ENCODE measurements around the gene LTBP4. TPM values are rescaled to one million over a fixed set of nuclear protein-coding genes. Genes with fewer than 3 reads are reported as not detected.

LTBP4 gene
- total RNA-seq, 4 donors from 2014 or later = 134 to 276 (median 196) TPM

DNA sequence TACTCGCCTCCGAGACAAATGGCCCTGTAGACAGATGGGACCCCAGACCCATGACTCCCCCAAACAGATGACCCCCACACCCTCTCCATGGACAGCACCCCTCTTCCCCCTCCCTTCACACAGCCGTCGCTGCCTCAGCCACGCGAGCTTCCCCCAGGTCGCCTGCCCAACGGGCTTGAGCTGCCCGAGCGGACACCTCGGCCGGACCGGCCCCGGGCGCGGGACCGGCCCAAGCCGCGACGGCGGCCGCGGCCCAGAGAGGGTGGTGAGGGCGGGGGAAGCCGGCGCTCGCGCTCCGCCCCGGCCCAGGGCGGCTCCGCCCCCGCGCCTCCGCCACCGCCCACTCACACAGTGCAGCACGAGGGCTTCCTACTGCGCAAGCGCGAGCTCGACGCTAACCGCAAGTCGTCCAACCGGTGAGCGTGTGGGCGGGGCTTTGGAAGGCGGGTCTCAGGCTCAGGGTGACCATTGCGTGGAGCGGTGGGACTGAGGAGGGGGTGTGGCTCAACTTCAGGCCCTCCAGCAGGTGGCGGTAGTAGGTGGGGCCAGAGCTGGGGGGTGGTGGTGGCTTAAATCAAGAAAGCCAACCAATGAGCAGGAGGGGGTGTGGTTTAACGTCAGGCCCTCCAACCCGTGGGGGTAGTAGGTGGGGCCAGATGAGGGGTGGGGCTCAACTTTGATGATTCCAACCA lies 30.7 kb upstream of the LTBP4 start:
- Histone ChIP-seq H3K9me3 (no peaks in the 10 kb centered on the region), H3K36me3 (no peaks in the 10 kb centered on the region), H3K27me3 (peaks cover 18% of the 10 kb centered on the region), H3K4me3 (replicated peaks in 1 of 3) (peak overlapping the region in 1 of 3 donors; percentile 12), H3K27ac (no peak overlapping the region), H3K4me1 (peaks cover 10 to 13% of the 10 kb centered on the region in 2 donors)
- DNase-seq = peak; percentile 99
- TF ChIP-seq, protein P1, sequence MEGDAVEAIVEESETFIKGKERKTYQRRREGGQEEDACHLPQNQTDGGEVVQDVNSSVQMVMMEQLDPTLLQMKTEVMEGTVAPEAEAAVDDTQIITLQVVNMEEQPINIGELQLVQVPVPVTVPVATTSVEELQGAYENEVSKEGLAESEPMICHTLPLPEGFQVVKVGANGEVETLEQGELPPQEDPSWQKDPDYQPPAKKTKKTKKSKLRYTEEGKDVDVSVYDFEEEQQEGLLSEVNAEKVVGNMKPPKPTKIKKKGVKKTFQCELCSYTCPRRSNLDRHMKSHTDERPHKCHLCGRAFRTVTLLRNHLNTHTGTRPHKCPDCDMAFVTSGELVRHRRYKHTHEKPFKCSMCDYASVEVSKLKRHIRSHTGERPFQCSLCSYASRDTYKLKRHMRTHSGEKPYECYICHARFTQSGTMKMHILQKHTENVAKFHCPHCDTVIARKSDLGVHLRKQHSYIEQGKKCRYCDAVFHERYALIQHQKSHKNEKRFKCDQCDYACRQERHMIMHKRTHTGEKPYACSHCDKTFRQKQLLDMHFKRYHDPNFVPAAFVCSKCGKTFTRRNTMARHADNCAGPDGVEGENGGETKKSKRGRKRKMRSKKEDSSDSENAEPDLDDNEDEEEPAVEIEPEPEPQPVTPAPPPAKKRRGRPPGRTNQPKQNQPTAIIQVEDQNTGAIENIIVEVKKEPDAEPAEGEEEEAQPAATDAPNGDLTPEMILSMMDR (IDR thresholded peaks at IDR 0.05) = peak in 2 of 6 experiments; percentile 24 to 36
- peak in 1 of 2 donors; percentile 20 for TF ChIP-seq POLR2A (IDR thresholded peaks at IDR 0.05)
- WGBS, 2 donors = 2 to 4% methylated on average over 5 to 19 of the region's 53 CpGs
- intact Hi-C loops (cut with DNase I) = no loop called here

DNA sequence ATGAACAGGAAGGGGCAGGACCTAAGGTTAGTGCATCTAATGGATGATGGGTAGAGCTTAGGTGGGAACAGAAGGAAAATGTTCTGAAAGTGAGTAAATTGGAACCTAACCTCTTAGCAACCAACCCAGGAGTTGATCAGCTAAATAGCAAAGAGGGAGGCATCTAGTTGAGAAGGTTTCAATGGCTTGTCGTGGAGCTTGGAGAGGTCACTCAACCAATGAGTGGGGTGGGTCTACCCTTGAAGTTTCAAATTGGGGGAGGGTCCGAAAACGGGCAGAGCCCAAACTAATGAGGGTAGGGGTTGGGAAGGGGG lies 30.2 kb upstream of the LTBP4 start:
- Histone ChIP-seq H3K36me3 (no peaks in the 10 kb centered on the region), H3K27me3 (peaks cover 17% of the 10 kb centered on the region), H3K4me1 (peaks cover 10 to 13% of the 10 kb centered on the region in 2 donors), H3K27ac (no peak overlapping the region), H3K9me3 (no peaks in the 10 kb centered on the region), H3K4me3 (replicated peaks in 1 of 3) (no peak overlapping the region)
- TF ChIP-seq, protein P1 (IDR thresholded peaks at IDR 0.05) = no peak
- no peak for TF ChIP-seq POLR2A (IDR thresholded peaks at IDR 0.05)
- 31 to 38% methylated on average over 3 of the region's 3 CpGs for WGBS, 2 donors
- intact Hi-C loops (cut with DNase I) = no loop called here
- DNase-seq = no peak

DNA sequence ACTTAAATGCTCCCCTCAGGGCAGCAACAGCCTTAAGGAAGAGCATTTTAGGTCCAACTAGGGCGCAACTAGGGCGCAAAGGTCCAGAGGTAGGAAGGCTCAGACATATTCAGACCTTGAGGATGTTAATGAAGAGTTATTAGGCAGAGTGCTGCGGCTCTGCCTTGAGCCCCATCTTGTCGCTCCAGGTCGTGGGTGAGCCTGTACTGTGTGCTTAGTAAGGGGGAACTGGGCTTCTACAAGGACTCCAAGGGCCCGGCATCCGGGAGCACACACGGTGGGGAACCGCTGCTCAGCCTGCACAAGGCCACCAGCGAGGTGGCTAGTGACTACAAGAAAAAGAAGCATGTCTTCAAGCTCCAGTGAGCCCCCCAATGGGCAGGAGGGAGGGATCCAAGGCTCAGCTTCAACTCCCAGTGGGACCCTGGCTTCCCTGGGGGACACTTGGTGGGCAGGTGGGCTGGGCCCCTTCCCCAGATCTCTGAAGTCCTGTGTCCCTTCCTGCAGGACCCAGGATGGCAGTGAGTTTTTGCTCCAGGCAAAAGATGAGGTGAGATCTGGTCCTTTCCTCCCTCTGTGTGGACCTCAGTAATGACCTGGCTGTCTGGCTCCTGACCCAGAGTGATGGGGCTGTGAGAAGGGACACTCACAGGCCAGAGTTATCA lies 29.2 kb upstream of the LTBP4 start:
- no peak overlapping the region for H3K4me3 ChIP-seq (replicated peaks in 1 of 3)
- no peaks in the 10 kb centered on the region for H3K36me3 ChIP-seq
- peaks cover 10 to 13% of the 10 kb centered on the region in 2 donors for H3K4me1 ChIP-seq
- intact Hi-C loops (cut with DNase I) = no loop called here
- no peak for TF ChIP-seq POLR2A (IDR thresholded peaks at IDR 0.05)
- H3K9me3 ChIP-seq = no peaks in the 10 kb centered on the region
- 86 to 93% methylated on average over 10 of the region's 10 CpGs for WGBS, 2 donors
- no peak for DNase-seq
- no peak overlapping the region for H3K27ac ChIP-seq
- H3K27me3 ChIP-seq = peaks cover 9% of the 10 kb centered on the region

DNA sequence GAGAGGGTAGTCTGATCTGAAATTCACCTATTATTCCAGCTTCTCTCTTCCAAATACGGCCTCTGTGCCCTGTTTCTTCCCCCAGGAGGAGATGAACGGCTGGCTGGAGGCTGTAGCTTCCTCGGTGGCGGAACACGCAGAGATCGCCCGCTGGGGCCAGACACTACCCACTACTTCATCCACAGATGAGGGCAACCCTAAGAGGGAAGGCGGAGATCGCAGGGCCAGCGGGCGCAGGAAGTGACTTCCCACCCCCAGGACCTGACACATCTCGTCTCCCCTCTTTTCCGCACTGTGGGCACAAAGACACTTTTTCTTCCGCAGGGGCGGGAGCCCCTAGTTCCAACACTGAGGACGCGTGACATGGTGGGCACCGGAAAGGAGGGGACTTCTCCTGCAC lies 25.8 kb upstream of the LTBP4 start:
- peaks cover 3 to 4% of the 10 kb centered on the region in 2 donors for H3K36me3 ChIP-seq
- no peaks in the 10 kb centered on the region for H3K27me3 ChIP-seq
- H3K4me3 ChIP-seq (replicated peaks in 1 of 3) = no peak overlapping the region
- 66 to 74% methylated on average over 18 of the region's 18 CpGs for WGBS, 2 donors
- no peaks in the 10 kb centered on the region for H3K9me3 ChIP-seq
- intact Hi-C loops (cut with DNase I) = no loop called here
- no peak for TF ChIP-seq POLR2A (IDR thresholded peaks at IDR 0.05)
- TF ChIP-seq, protein P1 (IDR thresholded peaks at IDR 0.05) = no peak
- H3K4me1 ChIP-seq = peaks cover 6 to 10% of the 10 kb centered on the region in 2 donors
- DNase-seq = no peak
- H3K27ac ChIP-seq = no peak overlapping the region

DNA sequence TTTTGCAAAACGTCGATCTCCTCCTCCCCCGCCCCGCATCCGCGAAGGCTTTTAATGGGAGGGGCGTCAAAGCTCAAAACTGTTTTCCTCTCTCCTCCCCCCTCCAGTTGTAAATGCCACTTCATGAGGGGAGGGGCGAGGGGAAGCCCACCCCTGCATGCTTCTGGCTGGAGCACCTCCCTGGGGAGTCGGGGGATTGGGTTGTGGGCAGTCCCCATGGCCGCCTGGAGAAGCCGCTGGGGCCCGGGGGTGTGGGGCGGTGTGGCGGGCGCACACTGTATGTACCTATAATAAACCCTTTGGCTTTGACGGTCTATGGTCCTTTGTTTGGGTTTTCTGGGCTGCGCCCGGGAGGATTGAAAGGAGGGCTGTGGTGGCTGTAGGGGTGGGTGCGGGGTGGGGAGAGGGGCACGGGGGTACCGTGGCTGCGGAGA lies 25.0 kb upstream of the LTBP4 start:
- 2 to 4% methylated on average over 19 to 22 of the region's 22 CpGs for WGBS, 2 donors
- Histone ChIP-seq H3K27ac (peak overlapping the region in 1 of 3 donors; percentile 58), H3K9me3 (no peaks in the 10 kb centered on the region), H3K4me3 (replicated peaks in 1 of 3) (peak overlapping the region in 1 of 3 donors; percentile 54), H3K36me3 (peaks cover 5 to 11% of the 10 kb centered on the region in 2 donors), H3K4me1 (peaks cover 6 to 10% of the 10 kb centered on the region in 2 donors), H3K27me3 (no peaks in the 10 kb centered on the region)
- no peak for TF ChIP-seq POLR2A (IDR thresholded peaks at IDR 0.05)
- TF ChIP-seq, protein P1 (IDR thresholded peaks at IDR 0.05) = no peak
- intact Hi-C loops (cut with DNase I) = no loop called here
- DNase-seq = peak in 1 of 2 donors; percentile 12
